Glomerular endothelial cell (primary cell): ENCODE measurements around the gene RPS17. TPM values are rescaled to one million over a fixed set of nuclear protein-coding genes. Genes with fewer than 3 reads are reported as not detected.
"Not testable (repeated sequence)": the region's sequence is repeated elsewhere in the genome, so short reads cannot be mapped to it uniquely, and the experiment has no call there.

Experiments used
- DNase-seq: peaks from one replicate; pipeline ENCODE4 v3.0.0-alpha.2; 2011; ENCODE audit warnings: low read depth, low spot score; ENCODE audit errors: extremely low read depth
- total RNA-seq: library from RNA; depleted of rRNA; stranded (reverse); fragments of >200 nt; gene quantifications from 2 replicates; pipeline ENCODE4 v1.2.3, GENCODE V29; 2015

RPS17 gene
- total RNA-seq, 1 donor from 2014 or later = 1,446 TPM

DNA sequence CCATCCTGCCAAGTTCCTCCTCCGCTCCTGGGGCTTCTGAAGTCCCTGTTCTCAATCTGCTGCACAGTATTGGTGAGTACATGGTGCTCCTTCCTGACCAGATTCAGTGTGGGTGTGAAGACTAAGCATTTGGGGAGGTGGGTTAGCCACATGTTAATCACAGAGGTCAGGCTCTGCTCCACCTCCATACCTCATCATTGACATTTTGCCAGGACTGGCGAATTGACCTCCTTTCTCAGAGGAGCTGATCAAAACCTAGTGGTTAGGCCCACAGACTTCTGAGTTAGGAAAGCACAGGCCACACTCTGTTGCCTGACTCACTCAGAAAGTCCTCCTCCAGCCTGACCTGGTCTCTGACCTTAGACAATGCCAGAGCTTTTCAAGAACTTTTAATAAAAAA is 8.4 kb upstream of the RPS17 start:
- no peak for DNase-seq

DNA sequence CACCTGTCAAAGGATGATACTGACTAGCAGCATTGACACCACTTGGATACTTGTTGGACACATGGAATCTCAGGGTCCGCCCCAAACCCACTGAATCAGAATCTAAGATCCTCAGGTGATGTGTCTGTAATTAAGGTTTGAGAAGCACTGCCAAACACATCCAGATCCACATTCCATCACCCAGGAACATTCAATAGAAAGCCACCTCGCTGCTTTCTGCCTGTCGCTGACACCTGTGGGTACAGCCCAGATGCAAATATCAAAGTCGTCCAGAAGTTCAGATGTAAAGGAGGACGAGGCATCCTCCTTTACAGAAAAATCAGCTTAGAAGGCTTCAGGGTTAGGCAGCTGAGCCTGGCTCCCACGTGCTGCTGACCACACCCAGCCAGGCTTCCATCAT is 5.2 kb upstream of the RPS17 start:
- DNase-seq = no peak

DNA sequence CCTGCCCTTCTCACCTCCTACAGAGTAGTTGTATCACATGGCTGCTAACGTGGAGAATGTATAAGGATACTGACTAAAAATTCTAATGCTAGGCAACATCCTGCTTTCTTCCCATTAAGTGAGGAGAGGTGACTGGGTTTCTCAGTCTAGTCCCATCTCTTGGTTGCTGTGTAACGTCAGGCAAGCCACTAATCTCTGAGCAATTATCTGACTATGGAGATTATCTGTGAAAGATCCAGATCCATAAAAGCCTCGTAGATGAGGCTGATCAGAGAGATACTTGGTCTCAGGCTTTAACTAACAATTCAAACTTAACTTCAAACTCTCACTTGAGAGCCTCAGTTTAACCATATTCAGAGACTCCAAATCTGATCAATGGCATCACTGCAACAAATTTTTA is 4.7 kb upstream of the RPS17 start:
- no peak for DNase-seq

DNA sequence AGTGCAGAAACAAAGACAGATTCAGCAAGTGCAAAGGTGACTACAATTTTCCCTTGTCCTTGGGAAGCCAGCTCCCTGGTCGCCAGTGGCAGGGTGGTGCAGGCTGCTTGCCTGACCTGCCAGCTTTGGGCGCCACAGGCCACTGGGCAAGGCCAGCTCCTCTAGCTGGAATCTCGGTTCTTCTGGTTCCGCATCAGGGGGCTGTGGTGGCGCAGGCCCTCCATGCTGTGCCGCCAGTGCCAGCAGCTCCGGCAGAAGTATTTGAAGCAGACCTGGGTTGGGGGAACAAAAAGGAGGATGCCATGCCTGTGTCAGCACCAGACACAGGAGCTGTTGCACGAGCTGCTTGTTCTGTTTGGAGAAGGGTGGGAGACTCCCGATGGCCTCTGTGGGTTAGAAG is 4.2 kb upstream of the RPS17 start:
- no peak for DNase-seq

DNA sequence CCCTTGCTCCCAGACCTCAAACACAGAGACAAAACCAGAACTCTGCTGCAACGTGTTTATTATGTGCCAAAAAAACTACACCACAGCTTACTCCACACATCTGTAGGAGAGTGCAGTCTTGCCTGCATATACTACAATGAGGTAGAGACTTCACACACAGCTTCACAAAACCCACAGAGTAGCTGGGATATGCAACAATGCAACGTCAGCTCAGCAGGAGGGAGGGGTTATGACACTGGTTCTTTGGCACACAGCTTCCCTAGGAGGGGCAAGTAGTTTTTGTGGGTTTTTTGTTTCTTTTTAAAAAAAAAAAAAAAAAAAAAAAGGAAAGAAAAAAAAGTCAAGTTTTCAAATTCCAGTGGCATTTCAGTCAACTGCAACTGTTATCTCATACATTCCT is 2.9 kb upstream of the RPS17 start:
- DNase-seq = no peak

DNA sequence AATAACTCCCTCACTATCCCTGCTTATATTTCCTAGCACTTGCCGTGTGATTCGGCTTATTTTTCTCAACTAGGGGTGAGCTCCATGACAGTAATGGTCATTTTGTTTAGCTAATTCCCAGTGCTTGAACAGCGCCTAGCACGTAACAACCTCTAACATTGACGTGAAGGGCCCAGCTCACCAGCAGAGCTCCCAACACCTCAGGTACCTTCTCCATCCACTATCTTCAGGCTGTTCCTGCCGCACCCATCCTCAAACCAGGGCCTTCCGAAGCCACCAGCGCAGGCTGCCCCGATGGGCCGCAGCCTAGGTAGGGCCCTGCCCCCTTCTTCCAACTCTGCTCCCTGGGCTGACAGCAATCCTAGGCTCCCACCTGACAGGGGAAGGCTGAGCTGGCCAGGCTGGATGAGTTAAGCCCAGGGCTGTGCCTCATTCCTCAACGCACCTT is 751 bp upstream of the RPS17 start:
- no peak for DNase-seq

DNA sequence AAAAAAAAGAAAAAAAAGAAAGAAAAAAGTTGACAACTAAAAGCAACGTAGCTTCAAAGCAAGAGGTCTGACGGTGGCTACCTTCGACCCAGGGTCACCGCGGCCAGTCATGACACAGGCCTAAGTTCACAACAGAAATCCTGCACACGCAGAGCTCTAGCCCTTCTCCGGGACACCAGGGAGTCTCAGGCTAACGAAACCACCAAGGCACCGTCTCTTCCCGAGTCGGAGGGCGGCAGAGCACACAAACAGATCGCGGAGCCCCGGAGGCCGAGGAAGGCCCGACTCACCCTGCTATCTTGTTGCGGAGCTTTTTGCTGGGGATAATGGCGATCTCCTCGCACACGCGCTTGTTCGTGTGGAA is 584 bp downstream of the RPS17 start:
- no peak for DNase-seq

DNA sequence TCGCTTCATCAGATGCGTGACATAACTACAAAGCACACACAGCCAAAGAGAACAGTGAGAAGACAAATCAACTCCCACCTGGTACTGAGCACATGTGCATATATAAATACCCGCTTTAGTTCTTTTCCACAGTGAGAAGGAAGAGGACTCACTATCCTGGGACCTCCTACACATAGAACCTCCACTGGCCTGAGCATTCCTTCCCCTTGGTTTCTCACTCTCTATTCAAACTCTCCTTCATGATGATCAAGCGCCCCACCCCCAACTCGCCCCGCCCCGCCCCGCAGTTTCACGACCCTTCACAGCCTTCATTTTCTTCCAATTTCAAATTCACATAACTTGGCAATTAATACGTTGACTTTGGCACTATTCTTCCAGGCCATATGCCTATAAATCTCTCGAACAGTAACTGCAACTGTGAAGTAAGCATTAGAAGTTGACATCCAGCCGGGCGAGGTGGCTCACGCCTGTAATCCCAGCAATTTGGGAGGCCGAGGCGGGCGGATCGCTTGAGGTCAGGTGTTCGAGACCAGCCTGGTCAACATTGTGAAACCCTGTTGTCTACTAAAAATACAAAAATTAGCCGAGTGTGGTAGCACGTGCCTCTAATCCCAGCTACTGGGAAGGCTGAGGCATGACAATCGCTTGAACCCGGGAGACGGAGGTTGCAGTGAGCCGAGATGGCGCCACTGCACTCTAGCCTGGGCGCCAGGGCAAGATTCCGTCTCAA is 1.1 kb downstream of the RPS17 start:
- no peak for DNase-seq

DNA sequence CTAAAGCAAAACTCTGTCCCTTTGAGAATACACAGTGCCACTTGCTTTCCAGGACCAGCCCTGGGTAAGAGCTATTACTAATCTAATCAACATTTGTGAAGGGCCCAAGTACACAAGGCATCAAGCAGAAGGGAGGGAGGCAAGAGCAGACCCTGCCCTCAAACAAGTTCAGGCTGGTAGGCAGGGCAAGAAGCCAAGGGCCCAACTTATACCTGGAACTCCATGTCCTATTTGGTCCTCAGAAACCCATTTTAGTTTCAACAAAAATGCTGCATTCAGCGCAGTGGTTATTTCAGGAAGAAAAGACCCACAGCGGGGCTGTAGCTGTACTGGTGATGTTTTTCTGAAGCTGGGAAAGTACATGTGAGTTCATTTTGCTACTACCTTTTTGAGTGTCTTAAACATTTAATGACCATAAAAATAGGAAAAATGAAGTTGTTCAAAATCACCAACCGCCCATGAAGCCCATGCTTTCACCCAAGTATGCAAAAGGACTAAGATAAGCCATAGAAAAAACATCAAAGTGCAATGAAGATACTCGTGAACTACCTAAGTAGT is 2.8 kb downstream of the RPS17 start:
- no peak for DNase-seq

DNA sequence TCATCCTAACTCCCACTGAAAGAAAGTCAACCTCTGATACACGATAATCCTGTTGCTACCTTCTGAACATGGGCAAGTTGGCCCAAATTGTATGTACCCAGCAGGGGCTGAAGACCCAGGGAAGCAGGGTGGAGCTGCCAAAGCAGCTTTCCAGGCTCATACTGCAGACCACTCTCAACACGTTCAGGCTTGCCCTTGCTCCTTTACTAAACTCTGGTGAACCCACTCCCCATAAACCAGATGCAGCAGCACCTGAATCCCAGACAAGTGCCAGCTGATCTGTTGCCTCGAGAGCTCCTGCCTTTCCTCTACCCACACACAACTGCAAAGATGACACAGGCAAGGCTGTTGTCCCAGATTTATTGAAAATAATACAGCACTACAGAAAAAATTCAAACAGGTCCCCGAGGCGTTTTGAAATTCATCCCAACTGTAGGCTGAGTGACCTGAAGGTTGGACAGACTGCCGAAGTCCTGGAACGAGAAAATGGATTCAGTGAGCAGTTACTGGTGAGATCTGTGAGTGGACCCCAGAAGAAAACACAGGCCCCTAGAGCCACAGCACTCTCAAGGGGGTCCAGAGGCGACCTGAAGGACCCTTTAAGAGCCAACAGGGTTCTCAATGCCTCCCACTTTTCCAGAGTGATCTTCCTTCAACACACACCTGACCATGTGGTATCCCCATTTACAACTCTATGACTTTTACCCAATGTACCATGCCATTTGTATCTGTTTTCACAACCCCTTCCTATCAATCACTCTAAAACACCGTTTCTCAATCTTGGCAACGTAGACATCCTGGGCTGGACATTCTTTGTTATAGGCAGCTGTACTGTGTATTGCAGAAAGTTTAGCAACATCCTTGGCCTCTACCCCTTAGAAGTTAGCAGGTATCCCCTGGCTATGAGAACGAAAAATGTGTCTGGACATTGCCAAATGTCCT is 3.6 kb downstream of the RPS17 start:
- no peak for DNase-seq

DNA sequence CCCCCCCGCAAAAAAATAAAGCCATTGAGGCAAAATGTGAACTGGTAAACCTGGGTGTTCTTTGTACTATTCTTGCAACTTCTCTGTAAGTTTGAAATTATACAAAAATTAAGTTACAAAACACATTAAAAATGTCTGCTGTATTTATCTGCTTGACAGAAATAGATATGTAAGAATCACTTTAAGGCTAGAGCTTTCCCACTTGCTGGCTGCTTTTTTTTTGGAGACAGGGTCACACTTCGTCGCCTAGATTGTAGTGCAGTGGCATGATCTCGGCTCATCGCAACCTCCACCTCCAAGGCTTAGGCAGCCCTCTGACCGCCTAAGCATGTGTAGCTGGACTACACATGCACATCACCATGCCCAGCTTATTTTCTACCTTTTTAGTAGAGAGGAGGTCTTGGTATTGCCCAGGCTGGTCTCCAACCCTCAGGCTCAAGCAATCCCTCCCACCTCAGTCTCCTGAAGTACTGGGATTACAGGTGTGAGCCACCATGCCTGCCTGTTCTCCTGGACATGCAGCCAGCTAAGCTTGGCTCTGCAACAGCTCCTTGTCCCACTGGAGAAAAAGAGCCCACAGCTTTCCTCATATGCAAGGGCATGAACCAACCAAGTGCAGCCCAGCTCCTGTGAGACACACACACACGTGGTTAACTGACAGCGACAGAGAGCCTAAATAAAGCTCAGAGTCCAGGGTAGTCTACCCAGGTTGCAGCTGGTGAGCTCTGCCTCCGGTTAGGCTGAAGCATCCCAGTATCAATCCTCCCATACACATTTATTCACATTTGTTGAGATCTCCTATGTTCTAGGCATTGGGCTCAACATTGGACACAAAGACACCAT is 4.5 kb downstream of the RPS17 start:
- DNase-seq = no peak

DNA sequence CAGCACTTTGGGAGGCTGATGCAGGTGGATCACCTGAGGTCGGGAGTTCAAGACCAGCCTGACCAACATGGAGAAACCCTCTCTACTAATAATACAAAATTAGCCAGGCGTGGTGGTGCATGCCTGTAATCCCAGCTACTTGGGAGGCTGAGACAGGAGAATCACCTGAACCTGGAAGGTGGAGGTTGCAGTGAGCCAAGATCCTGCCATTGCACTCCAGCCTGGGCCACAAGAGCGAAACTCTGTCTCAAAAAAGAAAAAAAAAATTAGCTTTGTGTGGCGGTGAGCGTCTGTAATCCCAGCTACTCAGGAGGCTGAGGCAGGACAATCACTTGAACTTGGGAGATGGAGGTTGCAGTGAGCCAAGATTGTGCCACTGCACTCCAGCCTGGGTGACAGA is 5.1 kb downstream of the RPS17 start:
- DNase-seq = not testable (repeated sequence)

DNA sequence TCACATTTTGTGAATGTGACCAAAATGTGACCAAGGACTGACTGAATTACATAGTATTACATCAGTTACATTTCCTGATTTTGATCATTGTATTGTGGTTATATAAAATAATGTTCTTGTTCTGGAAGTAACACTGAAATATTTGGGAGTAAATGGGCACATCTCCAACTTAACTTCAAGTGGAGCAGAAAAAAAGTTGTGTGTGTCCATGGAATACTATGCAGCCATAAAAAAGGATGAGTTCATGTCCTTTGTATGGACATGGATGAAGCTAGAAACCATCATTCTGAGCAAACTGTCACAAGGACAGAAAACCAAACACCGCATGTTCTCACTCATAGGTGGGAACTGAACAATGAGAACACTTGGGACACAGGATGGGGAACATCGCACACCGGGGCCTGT is 5.8 kb downstream of the RPS17 start:
- DNase-seq = not testable (repeated sequence)

DNA sequence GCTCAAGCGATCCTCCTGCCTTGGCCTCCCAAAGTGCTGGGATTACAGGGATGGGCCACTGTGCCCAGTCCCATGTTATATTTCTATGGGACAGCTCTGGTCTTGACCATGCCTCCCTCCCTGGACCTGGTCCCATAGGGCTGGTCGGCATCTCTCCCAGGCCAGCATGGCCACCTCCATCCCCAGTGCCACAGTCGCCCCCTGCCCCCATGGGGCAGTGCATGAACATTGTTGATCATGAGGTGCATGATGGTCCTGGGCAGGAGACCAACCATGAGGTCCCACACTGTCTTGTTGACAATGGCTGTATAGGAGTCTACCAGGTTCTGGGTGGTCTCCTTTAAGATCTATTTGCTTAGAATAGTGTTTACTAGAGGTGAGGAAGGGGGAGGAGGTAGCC is 6.5 kb downstream of the RPS17 start:
- no peak for DNase-seq

DNA sequence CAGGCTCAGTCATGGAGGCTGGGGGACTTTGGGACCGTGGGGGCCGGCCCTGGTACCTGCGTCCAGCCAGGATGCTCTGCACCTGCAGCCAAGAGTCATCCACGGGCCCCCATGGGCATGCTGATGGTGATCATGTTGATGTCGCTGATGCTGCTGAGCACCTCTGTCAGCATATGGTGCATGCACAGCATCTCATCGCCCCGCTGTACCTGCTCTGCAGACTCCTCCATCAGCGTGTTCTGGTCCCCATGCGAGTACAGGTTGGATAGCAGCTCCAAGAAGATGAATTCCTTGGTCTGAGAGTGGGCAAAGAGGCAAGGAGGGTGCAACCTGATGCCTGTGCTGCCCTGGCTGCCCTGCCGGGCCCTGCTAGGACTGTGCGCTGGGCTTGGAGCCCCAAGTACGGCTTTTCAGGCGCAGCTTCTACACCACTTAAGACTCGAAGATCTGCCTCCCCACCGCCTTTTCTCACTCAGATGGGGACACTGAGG is 7.2 kb downstream of the RPS17 start:
- no peak for DNase-seq

DNA sequence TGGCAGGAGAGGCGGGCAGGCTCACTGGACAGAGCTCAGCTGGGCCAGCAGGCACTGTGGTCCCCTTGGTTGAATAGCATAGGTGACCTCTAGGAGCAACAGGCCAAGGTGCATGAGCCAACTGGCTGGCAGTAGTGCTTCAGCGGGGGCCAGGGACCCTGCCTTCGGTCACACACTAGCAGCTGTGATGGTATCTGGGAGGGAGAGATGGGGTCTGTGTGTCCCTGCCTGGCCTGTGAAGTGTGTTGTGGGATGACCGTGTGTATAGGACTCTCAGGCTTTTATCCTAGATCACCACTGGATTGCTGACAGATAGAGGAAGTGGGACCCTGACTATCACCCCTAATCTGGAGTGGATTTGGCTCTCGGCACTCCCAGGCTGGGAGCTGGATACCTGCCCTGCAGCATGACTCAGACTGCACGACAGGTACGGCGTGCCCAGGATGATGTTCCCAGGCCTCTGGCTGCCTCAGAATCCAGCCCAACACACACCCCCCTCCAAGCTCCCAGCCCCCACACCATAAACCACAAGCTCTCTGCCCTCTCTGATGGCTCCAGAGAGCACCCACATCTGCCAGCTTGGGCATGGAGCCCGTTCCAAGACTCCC is 7.8 kb downstream of the RPS17 start:
- no peak for DNase-seq

DNA sequence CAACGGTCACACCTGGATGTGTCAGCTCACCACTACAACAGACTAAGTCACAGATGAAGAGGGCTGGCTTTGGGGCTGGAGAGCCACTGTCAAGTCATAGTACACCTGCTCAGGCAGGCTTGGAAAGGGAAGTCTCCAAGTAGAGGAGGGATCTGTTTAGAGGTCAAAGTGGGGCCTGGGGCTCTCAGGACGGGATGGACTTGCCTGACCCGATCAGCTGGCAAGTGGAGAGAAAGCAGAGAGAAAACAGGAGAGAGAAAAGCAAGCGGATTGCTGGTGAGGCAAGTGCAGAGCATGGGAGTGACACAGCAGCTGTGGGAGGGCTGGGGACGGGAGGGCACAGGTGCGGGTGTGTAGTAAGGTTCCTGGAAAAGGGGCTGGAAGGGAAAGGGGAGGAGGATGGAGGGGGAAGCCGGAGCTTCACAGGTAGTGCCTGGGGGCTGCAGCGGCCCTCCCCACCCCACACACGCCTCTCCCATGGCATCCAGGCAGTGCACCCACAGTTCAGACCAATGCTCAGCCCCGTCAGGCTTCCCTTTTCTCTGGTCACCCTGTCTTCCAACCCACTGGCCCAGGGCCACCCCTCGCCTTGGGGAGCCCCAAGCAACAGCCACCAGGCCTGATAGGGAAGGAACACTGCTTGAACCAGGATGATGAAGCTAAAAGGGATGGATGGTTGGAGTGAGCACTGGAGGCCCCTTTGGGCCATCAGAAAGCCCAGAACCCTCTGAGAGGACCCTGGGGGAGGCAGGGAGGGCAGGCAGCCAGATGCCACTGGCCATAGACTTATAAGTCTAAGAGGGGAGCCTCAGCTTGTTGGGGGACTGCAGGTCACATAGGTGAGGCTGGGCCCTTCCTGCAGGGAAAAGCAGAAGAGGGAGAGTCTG is 8.5 kb downstream of the RPS17 start:
- DNase-seq = no peak

DNA sequence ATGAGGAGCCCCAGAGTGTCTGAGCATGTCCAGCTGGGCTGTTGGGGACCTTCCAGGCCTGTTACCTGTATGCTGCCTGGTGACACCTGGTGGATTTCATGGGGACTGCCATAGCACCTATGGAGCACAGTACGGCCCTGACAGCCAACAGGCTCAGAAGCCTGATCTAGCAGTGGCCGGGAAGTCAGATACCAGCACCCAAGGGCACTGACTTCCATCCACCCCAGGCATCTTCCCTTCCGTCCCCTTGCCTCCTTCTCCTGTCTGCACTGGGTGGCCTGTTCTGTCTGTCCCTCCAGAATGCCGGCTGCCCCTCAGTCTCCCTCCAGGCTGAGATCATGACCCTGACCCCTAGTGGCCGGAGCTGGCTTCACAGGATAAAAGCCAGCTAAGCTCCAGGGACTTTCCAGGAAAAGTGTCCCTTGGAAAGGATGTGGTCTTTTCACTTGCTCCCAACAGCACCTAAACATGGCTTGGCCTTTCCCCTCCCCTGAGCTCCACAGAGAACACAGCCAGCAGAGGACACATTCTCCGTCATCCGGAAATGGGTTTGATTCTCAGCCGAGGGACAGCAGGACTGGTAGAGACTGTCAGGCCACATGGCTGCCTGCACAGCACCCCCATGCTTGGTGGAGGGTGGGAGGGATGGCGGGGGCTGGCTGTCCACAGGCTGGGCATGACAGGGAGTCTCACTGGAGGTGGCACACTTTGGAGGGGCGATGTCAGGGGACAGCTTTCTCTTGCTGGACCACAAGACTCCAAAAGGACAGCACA is 9.5 kb downstream of the RPS17 start:
- peak; percentile 36 for DNase-seq

DNA sequence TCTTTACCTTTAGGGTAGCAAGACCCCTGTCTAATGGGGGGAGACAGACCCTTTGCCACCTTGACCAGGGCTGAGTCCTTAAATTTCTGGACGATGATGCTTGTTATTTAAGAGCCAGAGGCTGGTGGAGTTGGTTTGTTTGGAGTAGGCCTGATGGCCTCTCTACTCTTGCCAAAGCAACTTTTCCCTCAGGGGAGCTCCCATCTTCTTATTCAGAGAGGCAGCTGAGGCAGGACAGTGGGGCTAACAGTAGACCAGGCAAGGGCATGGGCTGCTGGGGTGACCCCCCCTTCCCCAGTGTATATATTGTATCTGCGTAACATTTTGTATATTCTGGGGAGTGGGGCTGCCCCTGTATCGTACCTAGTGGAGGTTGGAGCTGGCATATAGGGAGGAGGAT is 10.3 kb downstream of the RPS17 start:
- DNase-seq = no peak
